H9 (cell line): ENCODE measurements around the gene PLSCR5. TPM values are rescaled to one million over a fixed set of nuclear protein-coding genes. Genes with fewer than 3 reads are reported as not detected.

Experiments used
- DNase-seq: peaks from one replicate; pipeline ENCODE4 v3.0.0-alpha.2; 2017
- H2AFZ ChIP-seq: one replicate; pipeline ENCODE4 v1.6.1; 2013; ENCODE audit warnings: mild to moderate bottlenecking, low read length, control low read depth, moderate library complexity
- H2AK5ac ChIP-seq: 2 replicates; pipeline ENCODE4 v1.6.1; 2013; ENCODE audit warnings: low read length, control low read depth, mixed read lengths; ENCODE audit not compliant: insufficient read length
- H2BK120ac ChIP-seq: one replicate; pipeline ENCODE4 v1.6.1; 2013; ENCODE audit warnings: low read depth, mild to moderate bottlenecking, low read length, control low read depth, inconsistent platforms; ENCODE audit not compliant: poor library complexity, severe bottlenecking
- H2BK12ac ChIP-seq: 2 replicates; pipeline ENCODE4 v1.6.1; 2013; ENCODE audit warnings: low read length, control low read depth, mixed read lengths, low read depth; ENCODE audit not compliant: insufficient read length
- H2BK15ac ChIP-seq: 2 replicates; pipeline ENCODE4 v1.6.1; 2013; ENCODE audit warnings: low read depth, low read length, control low read depth
- H2BK20ac ChIP-seq: one replicate; pipeline ENCODE4 v1.6.1; 2013; ENCODE audit warnings: low read depth, mild to moderate bottlenecking, low read length, control low read depth, inconsistent platforms; ENCODE audit not compliant: poor library complexity, severe bottlenecking
- H2BK5ac ChIP-seq: 2 replicates; pipeline ENCODE4 v1.6.1; 2013; ENCODE audit warnings: low read length, control low read depth, mixed read lengths; ENCODE audit not compliant: insufficient read length
- H3K14ac ChIP-seq: 2 replicates; pipeline ENCODE4 v1.6.1; 2013; ENCODE audit warnings: low read length, control low read depth; ENCODE audit not compliant: insufficient read depth
- H3K18ac ChIP-seq: 2 replicates; pipeline ENCODE4 v1.6.1; 2013; ENCODE audit warnings: low read depth, mild to moderate bottlenecking, mixed read lengths, low read length, control low read depth; ENCODE audit not compliant: insufficient read length
- H3K23ac ChIP-seq: 2 replicates; pipeline ENCODE4 v1.6.1; 2013; ENCODE audit warnings: low read length, control low read depth, mixed read lengths, low read depth; ENCODE audit not compliant: insufficient read length
- H3K23me2 ChIP-seq: 2 replicates; pipeline ENCODE4 v1.6.1; 2013; ENCODE audit warnings: low read depth, mild to moderate bottlenecking, mixed read lengths, low read length, control low read depth; ENCODE audit not compliant: insufficient read length, poor library complexity, severe bottlenecking
- H3K27ac ChIP-seq: 2 replicates; pipeline ENCODE4 v1.5.1; 2013; ENCODE audit warnings: low read length, control low read depth, mixed read lengths, low read depth; ENCODE audit not compliant: insufficient read length
- H3K27me3 ChIP-seq: 2 replicates; pipeline ENCODE4 v1.6.1; 2013; ENCODE audit warnings: low read length, control low read depth, inconsistent platforms; ENCODE audit not compliant: insufficient read depth
- H3K4ac ChIP-seq: 2 replicates; pipeline ENCODE4 v1.6.1; 2013; ENCODE audit warnings: low read depth, mild to moderate bottlenecking, control low read depth, inconsistent platforms, low read length, moderate library complexity
- H3K4me1 ChIP-seq: 2 replicates; pipeline ENCODE4 v1.6.1; 2013; ENCODE audit warnings: low read length, control low read depth, inconsistent platforms; ENCODE audit not compliant: insufficient read depth
- H3K4me2 ChIP-seq: 2 replicates; pipeline ENCODE4 v1.6.1; 2013; ENCODE audit warnings: low read length, control low read depth, mixed read lengths; ENCODE audit not compliant: insufficient read length, insufficient read depth
- H3K56ac ChIP-seq: 2 replicates; pipeline ENCODE4 v1.6.1; 2013; ENCODE audit warnings: low read depth, mild to moderate bottlenecking, mixed read lengths, low read length, control low read depth; ENCODE audit not compliant: insufficient read length
- H3K79me1 ChIP-seq: 2 replicates; pipeline ENCODE4 v1.6.1; 2013; ENCODE audit warnings: low read depth, mild to moderate bottlenecking, moderate library complexity, low read length, control low read depth, inconsistent platforms; ENCODE audit not compliant: insufficient read depth, poor library complexity, severe bottlenecking
- H3K79me2 ChIP-seq: 2 replicates; pipeline ENCODE4 v1.6.1; 2013; ENCODE audit warnings: low read length, control low read depth, inconsistent platforms; ENCODE audit not compliant: insufficient read depth
- H3K9ac ChIP-seq: 2 replicates; pipeline ENCODE4 v1.6.1; 2013; ENCODE audit warnings: low read length, control low read depth, mixed read lengths; ENCODE audit not compliant: insufficient read length; ENCODE audit errors: extremely low read depth
- H3K9me3 ChIP-seq: one replicate; pipeline ENCODE4 v1.6.1; 2013; ENCODE audit warnings: low read depth, low read length, inconsistent platforms; ENCODE audit not compliant: control insufficient read depth
- H3T11ph ChIP-seq: one replicate; pipeline ENCODE4 v1.6.1; 2013; ENCODE audit warnings: mild to moderate bottlenecking, low read length, control low read depth, inconsistent platforms
- H4K20me1 ChIP-seq: one replicate; pipeline ENCODE4 v1.6.1; 2013; ENCODE audit not compliant: control insufficient read depth, insufficient read length, insufficient read depth
- H4K5ac ChIP-seq: 2 replicates; pipeline ENCODE4 v1.6.1; 2013; ENCODE audit warnings: low read depth, mild to moderate bottlenecking, mixed read lengths, low read length, control low read depth; ENCODE audit not compliant: insufficient read length
- H4K8ac ChIP-seq: replicated peaks from 2 replicates; pipeline ENCODE4 v1.6.1; 2013; ENCODE audit warnings: low read length, control low read depth, mixed read lengths, low read depth; ENCODE audit not compliant: insufficient read length
- H4K91ac ChIP-seq: 2 replicates; pipeline ENCODE4 v1.6.1; 2013; ENCODE audit warnings: low read depth, mild to moderate bottlenecking, moderate library complexity, mixed read lengths, low read length, control low read depth; ENCODE audit not compliant: insufficient read length
- H3K27ac Mint-ChIP-seq, 3 experiments: 2 replicates in 2 of 3; 3 replicates in 1 of 3; pipeline ENCODE4 v1.8.0; 2020 to 2021; ENCODE audit warnings: mixed read lengths in 3 of 3, mild to moderate bottlenecking in 1 of 3, moderate library complexity in 1 of 3
- H3K27me3 Mint-ChIP-seq: 2 replicates; pipeline ENCODE4 v1.8.0; 2021; ENCODE audit warnings: low read depth, mild to moderate bottlenecking, moderate library complexity, mixed read lengths
- H3K36me3 Mint-ChIP-seq, 3 experiments: 2 replicates in 2 of 3; 3 replicates in 1 of 3; pipeline ENCODE4 v1.8.0; 2020 to 2021; ENCODE audit warnings: low read depth in 3 of 3, mixed read lengths in 3 of 3; ENCODE audit not compliant: insufficient read depth in 1 of 3
- H3K4me1 Mint-ChIP-seq, 2 experiments: 2 replicates each; pipeline ENCODE4 v1.8.0; 2020; ENCODE audit warnings: mixed read lengths in 2 of 2
- H3K4me3 Mint-ChIP-seq, 2 experiments: 2 replicates in 1 of 2; 3 replicates in 1 of 2; pipeline ENCODE4 v1.8.0; 2020 to 2021; ENCODE audit warnings: mild to moderate bottlenecking in 2 of 2, mixed read lengths in 2 of 2, moderate library complexity in 1 of 2
- H3K9me3 Mint-ChIP-seq, 2 experiments: 2 replicates in 1 of 2; 3 replicates in 1 of 2; pipeline ENCODE4 v1.8.0; 2020; ENCODE audit warnings: mild to moderate bottlenecking in 2 of 2, mixed read lengths in 2 of 2, moderate library complexity in 1 of 2
- WGBS: extraction: QIAGEN DNeasy Blood & Tissue Kit; methylation state at CpG from one replicate; pipeline ENCODE4 v1.1.7; 2013; ENCODE audit warnings: missing lambda C conversion rate, low lambda C conversion rate, mixed read lengths; ENCODE audit not compliant: insufficient read length; ENCODE audit errors: extremely low coverage; 5-methylcytosine and 5-hydroxymethylcytosine counted together
- total RNA-seq: library from RNA; stranded (reverse); gene quantifications from 2 replicates; pipeline ENCODE4 v1.2.1, GENCODE V29; 2021
- TF ChIP-seq, protein P1 (sequence below): fragments of 200-600 bp; sonication (generic); conservative IDR thresholded peaks from 3 replicates; pipeline ENCODE4 v1.8.0; 2021; ENCODE audit warnings: antibody characterized with exemption, mild to moderate bottlenecking

PLSCR5 gene
- total RNA-seq, 1 experiment from 2014 or later, result not detected

DNA sequence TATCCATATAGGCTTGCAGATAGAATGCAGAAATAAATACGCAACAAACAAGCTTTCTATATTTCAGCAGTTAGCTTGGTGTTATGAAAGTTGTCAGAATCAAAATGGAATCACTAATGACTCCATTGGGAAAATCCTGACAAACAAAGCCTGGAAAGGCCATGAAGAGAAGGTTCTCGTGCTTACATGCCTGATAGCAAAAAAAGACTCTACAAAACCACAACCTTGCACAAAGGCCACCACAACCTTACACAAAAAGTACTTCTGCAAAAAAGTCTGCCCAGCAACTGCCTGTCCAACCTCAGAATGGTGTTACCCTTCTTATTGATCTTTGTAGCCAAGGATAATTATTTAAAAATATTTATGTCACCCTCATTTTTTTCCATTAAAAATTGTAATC, 46.4 kb downstream of the PLSCR5 start:
- H2BK20ac ChIP-seq, result no peak overlapping the region
- H2AFZ ChIP-seq, result no peak overlapping the region
- no peak overlapping the region for H3K14ac ChIP-seq
- H3K9me3 ChIP-seq, result no peaks in the 10 kb centered on the region
- H4K8ac ChIP-seq, result no peak overlapping the region
- no peaks in the 10 kb centered on the region for H3K4me1 ChIP-seq
- TF ChIP-seq, protein P1, sequence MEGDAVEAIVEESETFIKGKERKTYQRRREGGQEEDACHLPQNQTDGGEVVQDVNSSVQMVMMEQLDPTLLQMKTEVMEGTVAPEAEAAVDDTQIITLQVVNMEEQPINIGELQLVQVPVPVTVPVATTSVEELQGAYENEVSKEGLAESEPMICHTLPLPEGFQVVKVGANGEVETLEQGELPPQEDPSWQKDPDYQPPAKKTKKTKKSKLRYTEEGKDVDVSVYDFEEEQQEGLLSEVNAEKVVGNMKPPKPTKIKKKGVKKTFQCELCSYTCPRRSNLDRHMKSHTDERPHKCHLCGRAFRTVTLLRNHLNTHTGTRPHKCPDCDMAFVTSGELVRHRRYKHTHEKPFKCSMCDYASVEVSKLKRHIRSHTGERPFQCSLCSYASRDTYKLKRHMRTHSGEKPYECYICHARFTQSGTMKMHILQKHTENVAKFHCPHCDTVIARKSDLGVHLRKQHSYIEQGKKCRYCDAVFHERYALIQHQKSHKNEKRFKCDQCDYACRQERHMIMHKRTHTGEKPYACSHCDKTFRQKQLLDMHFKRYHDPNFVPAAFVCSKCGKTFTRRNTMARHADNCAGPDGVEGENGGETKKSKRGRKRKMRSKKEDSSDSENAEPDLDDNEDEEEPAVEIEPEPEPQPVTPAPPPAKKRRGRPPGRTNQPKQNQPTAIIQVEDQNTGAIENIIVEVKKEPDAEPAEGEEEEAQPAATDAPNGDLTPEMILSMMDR, result no peak
- no peak overlapping the region for H2BK120ac ChIP-seq
- H2BK12ac ChIP-seq, result no peak overlapping the region
- H3K56ac ChIP-seq, result no peak overlapping the region
- no peak overlapping the region for H3K4ac ChIP-seq
- no peak overlapping the region for H3K23ac ChIP-seq
- Mint-ChIP-seq H3K36me3 (peaks cover 0 to 18% (median 9%) of the 10 kb centered on the region in 3 experiments; a peak in 6 of 7 replicates), H3K27me3 (peaks cover 2% of the 10 kb centered on the region), H3K4me1 (peaks cover 4 to 6% of the 10 kb centered on the region in 2 experiments), H3K4me3 (no peak overlapping the region), H3K27ac (no peak overlapping the region), H3K9me3 (peaks cover 4 to 13% of the 10 kb centered on the region in 2 experiments; a peak in 3 of 5 replicates)
- H3K27me3 ChIP-seq, result no peaks in the 10 kb centered on the region
- H4K91ac ChIP-seq, result no peak overlapping the region
- H3K18ac ChIP-seq, result no peak overlapping the region
- no peaks in the 10 kb centered on the region for H3K79me1 ChIP-seq
- no peak overlapping the region for H2BK15ac ChIP-seq
- H2AK5ac ChIP-seq, result no peak overlapping the region
- no peak overlapping the region for H3T11ph ChIP-seq
- H3K9ac ChIP-seq, result no peak overlapping the region
- H4K20me1 ChIP-seq, result no peaks in the 10 kb centered on the region
- no CpG with 5 or more reads among the region's 2 CpGs for WGBS
- H2BK5ac ChIP-seq, result no peak overlapping the region
- H3K23me2 ChIP-seq, result no peaks in the 10 kb centered on the region
- no peaks in the 10 kb centered on the region for H3K79me2 ChIP-seq
- H3K27ac ChIP-seq, result no peak overlapping the region
- H4K5ac ChIP-seq, result no peak overlapping the region
- no peak for DNase-seq
- H3K4me2 ChIP-seq, result no peak overlapping the region
